Activated CD4-positive, alpha-beta T cell treated with anti-CD3 and anti-CD28 coated beads, Interleukin-2, Interleukin-4, amounts not matched to agents 100 ng/mL and 50 ng/mL, durations not matched to agents 16 hours and 8 hours (primary cell): ENCODE data around the gene PTPRJ.
"Not testable (repeated sequence)": the region's sequence is repeated elsewhere in the genome, so short reads cannot be mapped to it uniquely, and the experiment has no call there.

Experiments used
- DNase-seq: peaks from one replicate; pipeline ENCODE4 v3.0.0-alpha.2; 2020; ENCODE audit warnings: low spot score

Gene PTPRJ

GRCh38 chr11:48163360-48164100 lies 183.2 kb downstream of the PTPRJ start:
- no peak for DNase-seq

GRCh38 chr11:48164836-48165235 lies 184.5 kb downstream of the PTPRJ start:
- DNase-seq, result no peak

- no peak for DNase-seq
Observed at GRCh38 chr11:48165426-48165825, 185.1 kb downstream of the PTPRJ start.

DNA sequence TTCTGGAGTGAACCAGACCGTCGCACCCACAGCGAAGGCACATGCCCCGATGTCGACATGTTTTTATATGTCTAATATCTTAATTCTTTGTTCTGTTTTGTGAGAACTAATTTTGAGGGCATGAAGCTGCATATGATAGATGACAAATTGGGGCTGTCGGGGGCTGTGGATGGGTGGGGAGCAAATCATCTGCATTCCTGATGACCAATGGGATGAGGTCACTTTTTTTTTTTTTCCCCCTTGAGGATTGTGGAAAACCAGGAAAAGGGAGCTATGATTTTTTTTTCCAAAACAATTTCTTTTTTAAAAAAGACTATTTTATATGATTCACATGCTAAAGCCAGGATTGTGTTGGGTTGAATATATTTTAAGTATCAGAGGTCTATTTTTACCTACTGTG lies 187.0 kb downstream of the PTPRJ start:
- DNase-seq, result no peak

DNA sequence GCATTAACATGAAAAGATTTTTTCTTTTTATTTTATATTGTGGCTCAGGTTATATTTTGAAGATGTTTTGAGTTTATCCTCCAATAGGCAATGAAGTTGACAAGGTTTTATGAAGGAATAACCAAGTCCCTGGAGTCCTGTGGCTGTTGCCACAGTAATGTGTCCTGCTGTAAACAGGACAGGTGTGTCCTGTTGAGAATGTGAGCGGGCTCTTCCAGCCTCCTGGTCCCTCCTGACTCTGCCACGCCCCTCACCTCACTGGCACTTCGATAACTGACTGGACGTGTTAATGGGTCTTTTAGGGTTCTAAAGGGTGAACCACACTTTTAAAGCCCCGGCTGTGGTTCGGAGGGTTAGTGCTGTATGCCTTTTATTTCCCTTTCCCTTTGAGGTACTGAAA lies 188.5 kb downstream of the PTPRJ start:
- no peak for DNase-seq

- no peak for DNase-seq
Observed at GRCh38 chr11:48169259-48169658, 188.9 kb downstream of the PTPRJ start.

- DNase-seq, result no peak
Observed at GRCh38 chr11:48169717-48170116, 189.4 kb downstream of the PTPRJ start.

DNA sequence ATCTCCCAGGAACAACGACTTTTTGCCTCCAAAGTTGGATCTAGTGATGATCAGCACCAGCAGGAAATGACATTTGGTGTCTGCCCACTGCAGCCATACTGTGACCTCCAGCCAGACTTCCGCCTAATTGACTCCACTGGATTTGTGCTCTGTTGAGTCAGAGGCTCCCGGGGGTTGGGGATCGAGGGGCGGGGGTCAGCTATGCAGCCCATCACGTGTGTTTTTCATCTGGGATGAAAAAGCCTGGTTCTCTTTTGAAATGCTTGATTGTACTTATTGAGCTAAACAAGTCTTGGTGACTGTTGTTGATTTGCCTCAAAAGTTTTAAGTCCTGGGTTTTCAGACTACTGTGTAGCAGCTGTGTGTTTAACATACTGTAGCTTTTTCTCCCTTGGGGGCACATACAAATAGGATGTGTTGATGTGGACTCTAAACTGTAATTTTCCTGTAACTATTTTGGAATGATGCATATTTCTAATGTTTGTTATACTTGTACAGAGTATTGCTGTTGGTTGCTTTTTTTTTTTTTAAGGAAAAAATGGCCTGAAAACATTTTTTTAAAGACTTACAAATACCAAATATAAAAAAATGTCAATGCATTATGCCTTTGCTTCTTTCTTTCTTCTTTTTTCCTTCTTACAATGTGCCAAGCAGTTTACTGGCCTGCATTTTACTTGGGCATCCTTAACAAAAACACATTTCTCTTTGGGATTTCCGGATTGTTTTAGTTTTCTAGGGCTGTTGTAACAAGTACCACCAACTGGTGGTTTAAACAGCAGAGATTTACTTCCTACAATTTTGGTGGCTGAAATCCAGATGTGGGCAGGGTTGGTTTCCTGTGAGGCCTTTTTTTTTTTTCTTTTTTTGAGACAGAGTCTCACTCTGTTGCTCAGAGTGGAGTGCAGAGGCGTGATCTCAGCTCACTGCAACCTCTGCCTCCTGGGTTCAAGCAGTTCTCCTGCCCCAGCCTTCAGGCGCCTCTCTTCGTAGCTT lies 190.2 kb downstream of the PTPRJ start:
- no peak for DNase-seq

- peak; percentile 64 for DNase-seq
Observed at GRCh38 chr11:48172818-48173609, 192.7 kb downstream of the PTPRJ start.

DNA sequence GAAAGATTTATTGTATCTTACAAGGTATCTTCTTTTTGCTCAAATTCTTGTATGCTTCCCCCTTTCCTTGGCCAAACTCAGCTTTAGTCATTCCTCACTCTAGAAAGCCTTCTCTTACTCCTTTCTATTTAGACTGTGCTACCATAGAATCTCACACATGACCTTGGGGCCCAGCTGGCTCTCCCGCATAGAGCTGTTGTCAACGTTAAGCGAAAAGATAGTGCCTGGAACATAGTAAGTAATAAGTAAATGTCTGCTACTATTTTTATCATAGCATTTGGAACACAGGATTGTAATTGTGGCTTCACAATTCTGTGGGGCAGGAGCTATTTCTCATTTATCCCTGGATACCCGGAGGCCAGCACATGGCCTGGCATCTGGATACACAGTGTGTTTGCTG lies 197.3 kb downstream of the PTPRJ start:
- DNase-seq, result no peak

GRCh38 chr11:48180627-48181026 lies 200.3 kb downstream of the PTPRJ start:
- DNase-seq, result no peak

DNA sequence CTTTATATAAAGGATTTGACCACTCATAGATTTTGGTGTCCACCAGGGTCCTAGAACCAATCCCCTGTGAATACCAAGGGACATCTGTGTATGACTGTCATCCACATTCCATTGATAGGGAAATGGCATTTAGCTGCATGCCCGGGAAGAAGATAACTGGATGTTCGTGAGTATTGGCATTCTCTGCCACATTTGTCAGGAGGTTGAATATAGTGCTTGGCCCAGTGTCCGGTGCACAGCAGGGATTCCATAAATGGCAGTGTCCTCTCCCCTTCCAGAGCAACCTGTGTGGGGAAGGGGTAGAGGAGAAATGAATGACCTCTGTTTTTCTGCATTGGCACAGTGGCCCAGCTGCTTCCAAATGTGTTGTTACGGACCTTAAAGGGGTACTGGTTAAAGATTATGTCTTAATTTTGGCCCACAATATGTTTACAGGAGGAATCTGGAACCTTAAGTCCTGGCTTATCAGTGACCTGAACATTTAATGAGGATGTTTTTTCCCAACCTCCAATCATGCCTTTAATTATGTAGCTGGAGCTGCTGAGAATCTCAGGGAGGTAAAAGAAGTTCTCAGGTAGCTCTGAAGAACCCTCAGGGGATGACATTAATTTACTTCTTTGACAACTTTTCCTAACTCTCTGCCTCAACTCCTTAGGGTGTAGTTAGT lies 202.6 kb downstream of the PTPRJ start:
- DNase-seq, result no peak

- DNase-seq, result no peak
Observed at GRCh38 chr11:48184452-48184851, 204.1 kb downstream of the PTPRJ start.

DNA sequence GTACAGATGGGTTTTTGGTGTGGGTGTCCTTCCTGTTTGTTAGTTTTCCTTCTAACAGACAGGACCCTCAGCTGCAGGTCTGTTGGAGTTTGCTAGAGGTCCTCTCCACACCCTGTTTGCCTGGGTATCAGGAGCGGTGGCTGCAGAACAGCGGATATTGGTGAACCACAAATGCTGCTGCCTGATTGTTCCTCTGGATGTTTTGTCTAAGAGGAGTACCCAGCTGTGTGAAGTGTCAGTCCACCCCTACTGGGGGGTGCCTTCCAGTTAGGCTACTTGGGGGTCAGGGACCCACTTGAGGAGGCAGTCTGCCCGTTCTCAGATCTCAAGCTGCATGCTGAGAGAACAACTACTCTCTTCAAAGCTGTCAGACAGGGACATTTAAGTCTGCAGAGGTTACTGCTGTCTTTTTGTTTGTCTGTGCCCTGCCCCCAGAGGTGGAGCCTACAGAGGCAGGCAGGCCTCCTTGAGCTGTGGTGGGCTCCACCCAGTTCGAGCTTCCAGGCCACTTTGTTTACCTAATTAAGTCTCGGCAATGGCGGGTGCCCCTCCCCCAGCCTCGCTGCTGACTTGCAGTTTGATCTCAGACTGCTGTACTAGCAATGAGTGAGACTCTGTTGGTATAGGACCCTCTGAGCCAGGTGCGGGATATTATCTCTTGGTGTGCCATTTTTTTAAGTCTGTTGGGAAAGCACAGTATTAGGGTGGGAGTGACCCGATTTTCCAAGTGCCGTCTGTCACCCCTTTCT lies 210.7 kb downstream of the PTPRJ start:
- DNase-seq, result not testable (repeated sequence)

GRCh38 chr11:48193876-48194275 lies 213.5 kb downstream of the PTPRJ start:
- no peak for DNase-seq

GRCh38 chr11:48207881-48208280 lies 227.5 kb downstream of the PTPRJ start:
- no peak for DNase-seq

DNA sequence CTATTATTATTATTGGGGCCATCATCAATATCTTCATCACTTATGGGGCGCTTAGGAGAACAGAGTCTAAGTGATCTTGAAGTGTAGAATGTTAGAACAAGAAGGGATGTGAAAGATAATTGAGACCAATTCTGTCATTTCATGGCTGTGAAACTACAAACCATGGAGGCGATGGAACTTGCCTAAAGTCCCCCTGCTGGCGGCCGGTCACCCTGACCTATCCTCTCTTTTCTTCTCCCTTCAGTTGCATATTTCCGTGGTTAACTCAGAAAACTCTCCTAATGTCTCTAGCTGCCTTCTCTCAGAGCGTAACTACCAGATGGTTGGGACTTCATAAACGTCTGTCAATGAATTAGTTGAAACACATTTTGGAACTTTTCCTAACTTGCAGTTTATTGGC lies 229.7 kb downstream of the PTPRJ start:
- no peak for DNase-seq

DNA sequence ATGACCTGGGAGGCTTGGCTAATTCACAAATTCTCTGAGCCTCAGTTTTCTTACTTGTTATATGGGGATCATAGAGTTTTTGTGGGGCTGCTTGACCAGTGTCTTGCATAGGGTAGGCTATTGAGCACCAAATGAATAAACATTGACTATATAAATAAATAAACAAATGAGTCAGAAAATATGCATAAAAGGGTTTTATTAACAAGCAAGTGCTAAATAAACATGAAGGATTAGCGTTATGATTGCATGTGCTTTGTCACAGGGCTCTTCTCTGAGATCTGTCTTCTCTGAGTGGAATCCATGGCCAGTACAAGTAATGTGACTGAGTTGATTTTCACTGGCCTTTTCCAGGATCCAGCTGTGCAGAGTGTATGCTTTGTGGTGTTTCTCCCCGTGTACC lies 236.2 kb downstream of the PTPRJ start, which contains the start of gene OR4B1:
Gene OR4B1 (plus strand): TSS at position 301 of the 400 bp plus-strand sequence. CDS start 0 bp downstream, at position 301.
- DNase-seq, result no peak
